Ammon's horn (tissue), 1 donor: ENCODE measurements around the gene MTA3.
A peak's percentile ranks its signal among the peaks of the same experiment; 100 is the strongest.

Experiments
- DNase-seq: peaks from one replicate; pipeline ENCODE4 v3.0.0-alpha.2; 2016; ENCODE audit warnings: low spot score

The MTA3 gene

GRCh38 chr2:42762823-42763804 is 194.7 kb downstream of the MTA3 start:
- DNase-seq: no peak

GRCh38 chr2:42764096-42764495 is 195.7 kb downstream of the MTA3 start, which contains the start of gene OXER1:
Gene OXER1, minus strand, starts transcription at chr2:42764135. Its CDS starts 73 bp downstream, at chr2:42764062.
- DNase-seq: no peak

- no peak for DNase-seq
Observed at GRCh38 chr2:42764901-42765300, 196.5 kb downstream of the MTA3 start.

GRCh38 chr2:42765686-42766085 is 197.3 kb downstream of the MTA3 start:
- DNase-seq: no peak

- DNase-seq: no peak
Observed at GRCh38 chr2:42767080-42767898, 198.9 kb downstream of the MTA3 start.

- DNase-seq: no peak
Observed at GRCh38 chr2:42767899-42768705, 199.7 kb downstream of the MTA3 start.

- no peak for DNase-seq
Observed at GRCh38 chr2:42768706-42769256, 200.3 kb downstream of the MTA3 start.

- no peak for DNase-seq
Observed at GRCh38 chr2:42769583-42770287, 201.3 kb downstream of the MTA3 start.

GRCh38 chr2:42770288-42771131 is 202.1 kb downstream of the MTA3 start:
- DNase-seq: peak; percentile 67

GRCh38 chr2:42771546-42772153 is 203.2 kb downstream of the MTA3 start:
- DNase-seq: no peak

- no peak for DNase-seq
Observed at GRCh38 chr2:42775186-42775585, 206.8 kb downstream of the MTA3 start.

GRCh38 chr2:42775810-42776209 is 207.4 kb downstream of the MTA3 start:
- DNase-seq: no peak

GRCh38 chr2:42777883-42778805 is 209.7 kb downstream of the MTA3 start:
- no peak for DNase-seq

- no peak for DNase-seq
Observed at GRCh38 chr2:42781181-42781580, 212.7 kb downstream of the MTA3 start.

GRCh38 chr2:42783511-42783910 is 215.1 kb downstream of the MTA3 start:
- no peak for DNase-seq

- no peak for DNase-seq
Observed at GRCh38 chr2:42784204-42784880, 215.9 kb downstream of the MTA3 start.

GRCh38 chr2:42786561-42787345 is 218.3 kb downstream of the MTA3 start:
- DNase-seq: no peak
